ENCODE results near the gene IRF6. TPM values are rescaled to one million over a fixed set of nuclear protein-coding genes. Genes with fewer than 3 reads are reported as not detected.
"Not testable (repeated sequence)": the region's sequence is repeated elsewhere in the genome, so short reads cannot be mapped to it uniquely, and the experiment has no call there.

Gene IRF6
- total RNA-seq, 1 donor from 2014 or later, result 21.2 TPM

DNA sequence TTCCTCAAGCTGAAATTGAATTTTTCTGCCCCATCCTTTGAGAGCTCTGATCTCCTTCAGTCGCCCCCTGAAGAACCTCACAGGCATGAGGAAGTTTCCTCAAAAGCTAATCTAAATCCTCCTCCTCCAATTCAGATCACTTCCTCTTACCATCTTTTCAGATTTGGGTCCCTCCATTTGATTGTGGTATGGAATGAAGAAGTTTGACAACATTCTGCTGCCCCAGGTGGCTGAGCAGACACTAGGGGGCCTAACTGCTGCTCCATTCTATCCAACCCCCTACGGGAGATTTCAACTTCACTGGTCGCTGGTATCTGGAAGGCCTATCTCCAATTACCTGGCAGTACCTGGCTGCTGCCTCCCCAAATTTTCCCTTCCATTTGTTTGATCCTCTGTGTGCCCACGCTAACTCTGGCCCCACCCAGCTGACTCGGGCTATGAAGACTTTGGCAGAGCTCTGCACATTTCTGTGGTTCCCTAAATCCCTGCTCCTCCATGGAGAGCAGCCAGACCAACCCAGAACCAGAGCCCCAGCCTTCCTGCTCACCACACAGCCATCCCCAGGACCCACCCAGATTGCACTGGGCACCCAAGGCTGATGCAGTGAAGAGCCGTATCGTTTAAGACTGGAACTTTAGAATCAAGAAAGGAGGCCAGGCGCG lies 7.8 kb downstream of the IRF6 start:
- no peaks in the 10 kb centered on the region for H3K27me3 Mint-ChIP-seq (ENCODE audit: low read depth, unreplicated experiment)

DNA sequence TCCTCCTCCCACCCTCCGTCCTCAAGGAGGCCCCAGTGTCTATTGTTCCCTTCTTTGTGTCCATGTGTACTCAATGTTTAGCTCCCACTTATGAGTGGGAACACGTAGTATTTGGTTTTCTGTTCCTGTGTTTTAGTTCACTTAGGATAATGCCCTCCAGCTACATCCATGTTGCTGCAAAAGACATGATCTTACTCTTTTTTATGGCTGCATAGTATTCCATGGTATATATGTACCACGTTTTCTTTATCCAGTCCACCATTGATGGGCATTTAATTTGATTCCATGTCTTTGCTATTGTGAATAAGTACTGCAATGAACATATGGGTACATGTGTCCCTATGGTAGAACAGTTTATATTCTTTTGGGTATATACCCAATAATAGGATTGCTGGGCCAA lies 12.2 kb downstream of the IRF6 start:
- H3K9ac ChIP-seq (ENCODE audit: low read length); H2AFZ ChIP-seq (ENCODE audit: low read depth, low read length); H3K4me1 ChIP-seq (ENCODE audit: insufficient read depth, low read length); H3K27me3 Mint-ChIP-seq (ENCODE audit: low read depth, unreplicated experiment); H3K27me3 ChIP-seq (ENCODE audit: insufficient read depth, low read length); H3K27ac ChIP-seq (ENCODE audit: low read depth, low read length); H3K4me3 Mint-ChIP-seq (ENCODE audit: unreplicated experiment); H3K9me3 Mint-ChIP-seq (ENCODE audit: unreplicated experiment); FAIRE-seq; H3K4me2 ChIP-seq (ENCODE audit: low read length); H3K79me2 ChIP-seq (ENCODE audit: insufficient read depth, low read length); H4K20me1 ChIP-seq (ENCODE audit: insufficient read depth, low read length); H3K9me3 ChIP-seq (ENCODE audit: insufficient read depth, low read depth, low read length); DNase-seq (ENCODE audit: low read depth); H3K4me1 Mint-ChIP-seq (ENCODE audit: low read depth, unreplicated experiment); H3K36me3 ChIP-seq (ENCODE audit: insufficient read depth, low read length); H3K4me3 ChIP-seq (ENCODE audit: insufficient read depth, low read depth, low read length); H3K27ac Mint-ChIP-seq (ENCODE audit: unreplicated experiment): not testable (repeated sequence)
- peaks cover 36% of the 10 kb centered on the region for H3K36me3 Mint-ChIP-seq (ENCODE audit: low read depth, unreplicated experiment)

More for the DNA sequence above, 7.8 kb downstream of the IRF6 start:
- no peaks in the 10 kb centered on the region for H3K79me2 ChIP-seq (ENCODE audit: insufficient read depth, low read length)
- H3K36me3 ChIP-seq (ENCODE audit: insufficient read depth, low read length), result no peaks in the 10 kb centered on the region
- no peak overlapping the region for H3K4me2 ChIP-seq (ENCODE audit: low read length)
- no peak overlapping the region for H3K4me3 Mint-ChIP-seq (ENCODE audit: unreplicated experiment)
- no peak overlapping the region for H3K9ac ChIP-seq (ENCODE audit: low read length)
- no peaks in the 10 kb centered on the region for H3K4me1 ChIP-seq (ENCODE audit: insufficient read depth, low read length)
- peaks cover 2% of the 10 kb centered on the region for H3K9me3 Mint-ChIP-seq (ENCODE audit: unreplicated experiment)
- no peaks in the 10 kb centered on the region for H3K27me3 ChIP-seq (ENCODE audit: insufficient read depth, low read length)
- DNase-seq (ENCODE audit: low read depth) (peak; percentile 53), FAIRE-seq (no peak)
- H3K36me3 Mint-ChIP-seq (ENCODE audit: low read depth, unreplicated experiment), result peaks cover 20% of the 10 kb centered on the region
- H2AFZ ChIP-seq (ENCODE audit: low read depth, low read length), result no peak overlapping the region
- H3K4me3 ChIP-seq (ENCODE audit: insufficient read depth, low read depth, low read length), result no peak overlapping the region
- H3K27ac Mint-ChIP-seq (ENCODE audit: unreplicated experiment), result no peak overlapping the region
- no peaks in the 10 kb centered on the region for H4K20me1 ChIP-seq (ENCODE audit: insufficient read depth, low read length)
- TF ChIP-seq, protein P1, sequence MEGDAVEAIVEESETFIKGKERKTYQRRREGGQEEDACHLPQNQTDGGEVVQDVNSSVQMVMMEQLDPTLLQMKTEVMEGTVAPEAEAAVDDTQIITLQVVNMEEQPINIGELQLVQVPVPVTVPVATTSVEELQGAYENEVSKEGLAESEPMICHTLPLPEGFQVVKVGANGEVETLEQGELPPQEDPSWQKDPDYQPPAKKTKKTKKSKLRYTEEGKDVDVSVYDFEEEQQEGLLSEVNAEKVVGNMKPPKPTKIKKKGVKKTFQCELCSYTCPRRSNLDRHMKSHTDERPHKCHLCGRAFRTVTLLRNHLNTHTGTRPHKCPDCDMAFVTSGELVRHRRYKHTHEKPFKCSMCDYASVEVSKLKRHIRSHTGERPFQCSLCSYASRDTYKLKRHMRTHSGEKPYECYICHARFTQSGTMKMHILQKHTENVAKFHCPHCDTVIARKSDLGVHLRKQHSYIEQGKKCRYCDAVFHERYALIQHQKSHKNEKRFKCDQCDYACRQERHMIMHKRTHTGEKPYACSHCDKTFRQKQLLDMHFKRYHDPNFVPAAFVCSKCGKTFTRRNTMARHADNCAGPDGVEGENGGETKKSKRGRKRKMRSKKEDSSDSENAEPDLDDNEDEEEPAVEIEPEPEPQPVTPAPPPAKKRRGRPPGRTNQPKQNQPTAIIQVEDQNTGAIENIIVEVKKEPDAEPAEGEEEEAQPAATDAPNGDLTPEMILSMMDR (IDR thresholded peaks at IDR 0.05; ENCODE audit: insufficient read depth, low read depth, low read length), result no peak
- no peak for TF ChIP-seq EZH2 (IDR thresholded peaks at IDR 0.05; ENCODE audit: insufficient read depth, low read length)
- H3K9me3 ChIP-seq (ENCODE audit: insufficient read depth, low read depth, low read length), result no peaks in the 10 kb centered on the region
- H3K27ac ChIP-seq (ENCODE audit: low read depth, low read length), result no peak overlapping the region
- peaks cover 12% of the 10 kb centered on the region for H3K4me1 Mint-ChIP-seq (ENCODE audit: low read depth, unreplicated experiment)

DNA sequence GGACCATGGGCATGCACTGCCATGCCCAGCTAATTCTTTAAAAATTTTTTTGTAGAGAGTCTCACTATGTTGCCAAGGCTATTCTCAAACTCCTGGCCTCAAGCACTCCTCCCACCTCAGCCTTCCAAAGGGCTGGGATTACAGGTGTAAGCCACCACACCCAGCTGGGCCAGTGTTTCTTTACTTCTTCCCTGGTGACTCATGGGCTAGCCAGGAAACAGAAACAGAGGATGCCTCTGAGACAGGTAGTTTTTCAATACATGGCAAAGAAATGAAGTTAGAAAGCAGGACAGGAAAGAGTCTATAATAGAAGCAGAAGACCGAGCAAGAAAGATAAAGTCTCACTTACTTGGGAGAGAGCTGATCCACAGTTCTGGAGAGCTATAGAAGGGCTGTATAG lies 14.0 kb downstream of the IRF6 start:
- Histone ChIP-seq H3K36me3 (ENCODE audit: insufficient read depth, low read length) (no peaks in the 10 kb centered on the region), H3K4me1 (ENCODE audit: insufficient read depth, low read length) (no peaks in the 10 kb centered on the region), H3K27ac (ENCODE audit: low read depth, low read length) (no peak overlapping the region), H2AFZ (ENCODE audit: low read depth, low read length) (no peak overlapping the region), H3K4me3 (ENCODE audit: insufficient read depth, low read depth, low read length) (no peak overlapping the region), H3K27me3 (ENCODE audit: insufficient read depth, low read length) (no peaks in the 10 kb centered on the region), H3K4me2 (ENCODE audit: low read length) (no peak overlapping the region), H3K79me2 (ENCODE audit: insufficient read depth, low read length) (no peaks in the 10 kb centered on the region), H3K9me3 (ENCODE audit: insufficient read depth, low read depth, low read length) (no peaks in the 10 kb centered on the region), H3K9ac (ENCODE audit: low read length) (no peak overlapping the region), H4K20me1 (ENCODE audit: insufficient read depth, low read length) (no peaks in the 10 kb centered on the region)
- H3K4me3 Mint-ChIP-seq (ENCODE audit: unreplicated experiment), result no peak overlapping the region
- DNase-seq (ENCODE audit: low read depth) (no peak), FAIRE-seq (no peak)
- peaks cover 7% of the 10 kb centered on the region for H3K4me1 Mint-ChIP-seq (ENCODE audit: low read depth, unreplicated experiment)
- no peak for TF ChIP-seq EZH2 (IDR thresholded peaks at IDR 0.05; ENCODE audit: insufficient read depth, low read length)
- TF ChIP-seq, protein P1 (IDR thresholded peaks at IDR 0.05; ENCODE audit: insufficient read depth, low read depth, low read length), result no peak
- no peaks in the 10 kb centered on the region for H3K9me3 Mint-ChIP-seq (ENCODE audit: unreplicated experiment)
- H3K27me3 Mint-ChIP-seq (ENCODE audit: low read depth, unreplicated experiment), result no peaks in the 10 kb centered on the region
- peaks cover 30% of the 10 kb centered on the region for H3K36me3 Mint-ChIP-seq (ENCODE audit: low read depth, unreplicated experiment)
- H3K27ac Mint-ChIP-seq (ENCODE audit: unreplicated experiment), result no peak overlapping the region
